ENCODE results near the gene RAD51AP2. TPM values are rescaled to one million over a fixed set of nuclear protein-coding genes. Genes with fewer than 3 reads are reported as not detected.
"Not testable (repeated sequence)": the region's sequence is repeated elsewhere in the genome, so short reads cannot be mapped to it uniquely, and the experiment has no call there.

RAD51AP2 gene
- total RNA-seq, 1 donor = under 0.01 TPM

- no peak for DNase-seq (ENCODE audit: low read depth)
- no peak overlapping the region for H3K4me3 ChIP-seq (ENCODE audit: low read depth, low read length)
- TF ChIP-seq CTCF (IDR thresholded peaks at IDR 0.05; ENCODE audit: insufficient read depth, low read depth, low read length) = no peak
Measured at GRCh38 chr2:17495590-17495989, 22.6 kb downstream of the RAD51AP2 start.

GRCh38 chr2:17490165-17490564, 28.1 kb downstream of the RAD51AP2 start:
- not testable (repeated sequence) for H3K4me3 ChIP-seq (ENCODE audit: low read depth, low read length); DNase-seq (ENCODE audit: low read depth)

- H3K4me3 ChIP-seq (ENCODE audit: low read depth, low read length); DNase-seq (ENCODE audit: low read depth): not testable (repeated sequence)
Measured at GRCh38 chr2:17488610-17489009, 29.6 kb downstream of the RAD51AP2 start.

GRCh38 chr2:17483496-17483895, 34.7 kb downstream of the RAD51AP2 start:
- DNase-seq (ENCODE audit: low read depth) = no peak
- no peak for TF ChIP-seq CTCF (IDR thresholded peaks at IDR 0.05; ENCODE audit: insufficient read depth, low read depth, low read length)
- H3K4me3 ChIP-seq (ENCODE audit: low read depth, low read length) = no peak overlapping the region

- no peak for TF ChIP-seq CTCF (IDR thresholded peaks at IDR 0.05; ENCODE audit: insufficient read depth, low read depth, low read length)
- peak; percentile 26 for DNase-seq (ENCODE audit: low read depth)
Measured at GRCh38 chr2:17482651-17483050, 35.6 kb downstream of the RAD51AP2 start.

GRCh38 chr2:17479875-17480274, 38.4 kb downstream of the RAD51AP2 start:
- peak; percentile 72 for DNase-seq (ENCODE audit: low read depth)
- TF ChIP-seq CTCF (IDR thresholded peaks at IDR 0.05; ENCODE audit: insufficient read depth, low read depth, low read length) = no peak
- H3K4me3 ChIP-seq (ENCODE audit: low read depth, low read length) = no peak overlapping the region

More at GRCh38 chr2:17482651-17483050, 35.6 kb downstream of the RAD51AP2 start:
- H3K4me3 ChIP-seq (ENCODE audit: low read depth, low read length) = no peak overlapping the region

- DNase-seq (ENCODE audit: low read depth) = peak; percentile 82
- no peak for TF ChIP-seq CTCF (IDR thresholded peaks at IDR 0.05; ENCODE audit: insufficient read depth, low read depth, low read length)
- H3K4me3 ChIP-seq (ENCODE audit: low read depth, low read length) = no peak overlapping the region
Measured at GRCh38 chr2:17476830-17477229, 41.4 kb downstream of the RAD51AP2 start.

- H3K4me3 ChIP-seq (ENCODE audit: low read depth, low read length) = no peak overlapping the region
- DNase-seq (ENCODE audit: low read depth) = peak; percentile 12
- TF ChIP-seq CTCF (IDR thresholded peaks at IDR 0.05; ENCODE audit: insufficient read depth, low read depth, low read length) = no peak
Measured at GRCh38 chr2:17476064-17476463, 42.2 kb downstream of the RAD51AP2 start.

Measured in fibroblast of villous mesenchyme (primary cell).